ENCODE data around the gene PKHD1. TPM values are rescaled to one million over a fixed set of nuclear protein-coding genes. Genes with fewer than 3 reads are reported as not detected.
A peak's percentile ranks its signal among the peaks of the same experiment; 100 is the strongest.
"Not testable (repeated sequence)": the region's sequence is repeated elsewhere in the genome, so short reads cannot be mapped to it uniquely, and the experiment has no call there.

Gene PKHD1
- total RNA-seq, 1 experiment from 2014 or later, result 0.43 TPM

DNA sequence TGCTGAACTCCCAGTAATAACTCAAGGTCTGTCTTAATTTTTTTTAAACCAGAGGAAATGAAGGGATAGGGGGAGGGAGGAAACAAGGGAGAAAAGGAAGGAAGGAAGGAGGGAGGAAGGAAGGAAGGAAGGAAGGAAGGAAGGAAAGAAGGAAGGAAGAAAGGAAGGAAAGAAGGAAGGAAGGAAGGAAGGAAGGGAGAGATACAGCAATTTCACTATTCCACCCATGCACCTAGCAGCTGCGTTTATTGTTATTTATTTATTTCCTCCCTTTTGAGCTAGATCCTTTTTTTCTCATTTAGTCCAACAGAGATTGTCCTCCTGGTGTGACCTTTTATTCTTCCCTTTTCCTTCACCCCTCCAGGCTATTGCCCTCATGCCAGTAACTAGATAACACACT lies 97.6 kb downstream of the PKHD1 start:
- DNase-seq (ENCODE audit: low spot score), result peak; percentile 33
- H3K27me3 ChIP-seq (replicated peaks; ENCODE audit: insufficient read depth, low read depth, low read length, poor library complexity), result no peaks in the 10 kb centered on the region
- BruUV-seq (replicated peaks), result no TSS peak
- peak overlapping the region; percentile 17 for H3K27ac ChIP-seq (ENCODE audit: low read depth, low read length, poor library complexity, severe bottlenecking)
- peaks cover 18% of the 10 kb centered on the region for H3K4me1 ChIP-seq (ENCODE audit: insufficient read depth, low read length, poor library complexity, severe bottlenecking)
- H3K9me3 ChIP-seq (ENCODE audit: low read depth, low read length, poor library complexity, severe bottlenecking), result no peaks in the 10 kb centered on the region
- no peaks in the 10 kb centered on the region for H3K36me3 ChIP-seq (ENCODE audit: insufficient read depth, low read length, poor library complexity, severe bottlenecking)
- CTCF ChIA-PET, result no interaction called here
- H3K4me3 ChIP-seq (ENCODE audit: low read depth, low read length, poor library complexity, severe bottlenecking), result no peak overlapping the region
- POLR2A ChIA-PET (ENCODE audit: low non-redundant PET), result no interaction called here
- intact Hi-C loops (cut with micrococcal nuclease; ENCODE audit: unreplicated experiment), result no loop called here
- TF ChIP-seq EZH2 (IDR thresholded peaks at IDR 0.05; ENCODE audit: borderline replicate concordance, low read depth, low read length, poor library complexity, severe bottlenecking), result no peak
- TF ChIP-seq, protein P1, sequence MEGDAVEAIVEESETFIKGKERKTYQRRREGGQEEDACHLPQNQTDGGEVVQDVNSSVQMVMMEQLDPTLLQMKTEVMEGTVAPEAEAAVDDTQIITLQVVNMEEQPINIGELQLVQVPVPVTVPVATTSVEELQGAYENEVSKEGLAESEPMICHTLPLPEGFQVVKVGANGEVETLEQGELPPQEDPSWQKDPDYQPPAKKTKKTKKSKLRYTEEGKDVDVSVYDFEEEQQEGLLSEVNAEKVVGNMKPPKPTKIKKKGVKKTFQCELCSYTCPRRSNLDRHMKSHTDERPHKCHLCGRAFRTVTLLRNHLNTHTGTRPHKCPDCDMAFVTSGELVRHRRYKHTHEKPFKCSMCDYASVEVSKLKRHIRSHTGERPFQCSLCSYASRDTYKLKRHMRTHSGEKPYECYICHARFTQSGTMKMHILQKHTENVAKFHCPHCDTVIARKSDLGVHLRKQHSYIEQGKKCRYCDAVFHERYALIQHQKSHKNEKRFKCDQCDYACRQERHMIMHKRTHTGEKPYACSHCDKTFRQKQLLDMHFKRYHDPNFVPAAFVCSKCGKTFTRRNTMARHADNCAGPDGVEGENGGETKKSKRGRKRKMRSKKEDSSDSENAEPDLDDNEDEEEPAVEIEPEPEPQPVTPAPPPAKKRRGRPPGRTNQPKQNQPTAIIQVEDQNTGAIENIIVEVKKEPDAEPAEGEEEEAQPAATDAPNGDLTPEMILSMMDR (conservative IDR thresholded peaks at IDR 0.05; ENCODE audit: low read depth, low read length), result no peak

DNA sequence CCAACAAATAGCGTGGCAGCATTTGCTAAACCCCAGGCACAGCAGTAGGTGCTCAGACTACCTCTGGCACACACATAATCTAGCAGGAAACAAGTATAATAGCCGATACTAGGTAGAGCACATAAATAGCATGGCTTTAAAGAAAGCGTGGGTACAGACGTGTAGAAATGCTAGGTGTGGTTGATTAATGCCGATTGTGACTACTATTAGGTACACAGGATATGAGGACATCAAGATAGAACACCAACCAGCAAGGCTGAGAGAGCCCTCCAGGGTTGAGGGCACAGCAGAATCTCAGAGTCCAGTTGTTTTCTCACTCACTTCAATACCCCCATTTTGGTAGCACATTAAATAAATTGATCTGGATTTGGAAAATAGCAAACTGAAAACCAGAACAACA lies 100.5 kb downstream of the PKHD1 start:
- BruUV-seq (replicated peaks), result no TSS peak
- no peaks in the 10 kb centered on the region for H3K27me3 ChIP-seq (replicated peaks; ENCODE audit: insufficient read depth, low read depth, low read length, poor library complexity)
- no peak overlapping the region for H3K27ac ChIP-seq (ENCODE audit: low read depth, low read length, poor library complexity, severe bottlenecking)
- no peaks in the 10 kb centered on the region for H3K9me3 ChIP-seq (ENCODE audit: low read depth, low read length, poor library complexity, severe bottlenecking)
- H3K36me3 ChIP-seq (ENCODE audit: insufficient read depth, low read length, poor library complexity, severe bottlenecking), result no peaks in the 10 kb centered on the region
- H3K4me3 ChIP-seq (ENCODE audit: low read depth, low read length, poor library complexity, severe bottlenecking), result no peak overlapping the region
- ChIA-PET CTCF (no interaction called here), POLR2A (ENCODE audit: low non-redundant PET) (no interaction called here)
- peaks cover 4% of the 10 kb centered on the region for H3K4me1 ChIP-seq (ENCODE audit: insufficient read depth, low read length, poor library complexity, severe bottlenecking)
- intact Hi-C loops (cut with micrococcal nuclease; ENCODE audit: unreplicated experiment), result no loop called here
- no peak for DNase-seq (ENCODE audit: low spot score)
- TF ChIP-seq, protein P1 (conservative IDR thresholded peaks at IDR 0.05; ENCODE audit: low read depth, low read length), result no peak
- no peak for TF ChIP-seq EZH2 (IDR thresholded peaks at IDR 0.05; ENCODE audit: borderline replicate concordance, low read depth, low read length, poor library complexity, severe bottlenecking)

DNA sequence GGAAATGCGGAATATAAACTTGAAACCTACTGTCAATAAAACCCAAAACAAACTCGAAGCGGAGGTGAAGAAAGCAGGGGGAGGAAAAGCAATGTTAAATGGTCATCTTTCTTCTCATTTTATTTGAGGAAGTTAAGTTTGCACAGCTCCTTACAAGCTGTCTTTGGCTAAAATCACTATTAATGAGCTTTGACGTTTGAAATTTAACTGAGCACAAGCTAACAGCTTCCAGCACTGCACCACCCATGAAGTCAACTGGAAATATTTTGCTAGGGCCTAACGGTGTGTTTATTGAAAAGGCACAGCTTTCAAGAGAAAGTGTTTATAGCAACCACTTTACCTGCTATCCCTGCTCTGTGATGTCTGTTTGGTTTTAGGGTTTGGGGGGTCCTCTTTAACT lies 103.8 kb downstream of the PKHD1 start:
- Histone ChIP-seq H3K4me1 (ENCODE audit: insufficient read depth, low read length, poor library complexity, severe bottlenecking) (peaks cover 4% of the 10 kb centered on the region), H3K36me3 (ENCODE audit: insufficient read depth, low read length, poor library complexity, severe bottlenecking) (no peaks in the 10 kb centered on the region), H3K27me3 (replicated peaks; ENCODE audit: insufficient read depth, low read depth, low read length, poor library complexity) (no peaks in the 10 kb centered on the region), H3K9me3 (ENCODE audit: low read depth, low read length, poor library complexity, severe bottlenecking) (no peaks in the 10 kb centered on the region), H3K27ac (ENCODE audit: low read depth, low read length, poor library complexity, severe bottlenecking) (no peak overlapping the region), H3K4me3 (ENCODE audit: low read depth, low read length, poor library complexity, severe bottlenecking) (no peak overlapping the region)
- no peak for DNase-seq (ENCODE audit: low spot score)
- ChIA-PET POLR2A (ENCODE audit: low non-redundant PET) (no interaction called here), CTCF (no interaction called here)
- intact Hi-C loops (cut with micrococcal nuclease; ENCODE audit: unreplicated experiment), result no loop called here
- TF ChIP-seq, protein P1 (conservative IDR thresholded peaks at IDR 0.05; ENCODE audit: low read depth, low read length), result no peak
- no peak for TF ChIP-seq EZH2 (IDR thresholded peaks at IDR 0.05; ENCODE audit: borderline replicate concordance, low read depth, low read length, poor library complexity, severe bottlenecking)
- BruUV-seq (replicated peaks), result no TSS peak

DNA sequence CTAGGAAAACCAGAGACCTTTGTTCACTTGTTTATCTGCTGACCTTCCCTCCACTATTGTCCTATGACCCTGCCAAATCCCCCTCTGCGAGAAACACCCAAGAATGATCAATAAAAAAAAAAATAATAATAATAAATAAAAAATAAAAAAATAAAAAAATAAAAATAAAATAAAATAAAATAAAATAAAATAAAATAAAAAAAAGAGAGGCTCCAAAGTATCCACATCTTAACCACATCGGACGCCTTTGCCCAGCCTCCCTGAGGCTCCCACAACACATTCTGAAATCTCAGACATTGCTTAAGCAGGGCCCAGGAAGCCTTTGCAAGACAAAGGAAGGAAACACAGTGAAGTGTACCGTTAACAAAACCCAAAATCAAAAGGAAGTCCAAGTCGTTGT lies 104.7 kb downstream of the PKHD1 start:
- H3K9me3 ChIP-seq (ENCODE audit: low read depth, low read length, poor library complexity, severe bottlenecking); POLR2A ChIA-PET (ENCODE audit: low non-redundant PET); CTCF ChIA-PET; DNase-seq (ENCODE audit: low spot score); H3K36me3 ChIP-seq (ENCODE audit: insufficient read depth, low read length, poor library complexity, severe bottlenecking); intact Hi-C loops (cut with micrococcal nuclease; ENCODE audit: unreplicated experiment); H3K4me3 ChIP-seq (ENCODE audit: low read depth, low read length, poor library complexity, severe bottlenecking); BruUV-seq (replicated peaks); H3K27me3 ChIP-seq (replicated peaks; ENCODE audit: insufficient read depth, low read depth, low read length, poor library complexity); H3K27ac ChIP-seq (ENCODE audit: low read depth, low read length, poor library complexity, severe bottlenecking); H3K4me1 ChIP-seq (ENCODE audit: insufficient read depth, low read length, poor library complexity, severe bottlenecking): not testable (repeated sequence)
